SU-DHL-6 (cell line): ENCODE data around the gene PRLR.

Source experiments
- EZH2phosphoT487 ChIP-seq: fragments of 200-600 bp; sonication (generic), shearing (Covaris generic); conservative IDR thresholded peaks from 2 replicates; pipeline ENCODE4 v1.6.1; 2018; ENCODE audit warnings: mild to moderate bottlenecking, antibody characterized with exemption, low read length, moderate library complexity, mixed read lengths
- TF ChIP-seq, protein P1 (sequence below): fragments of 200-600 bp; sonication (generic); IDR thresholded peaks from one replicate; pipeline ENCODE4 v1.5.1; 2017; ENCODE audit warnings: antibody characterized with exemption, mild to moderate bottlenecking, low read length, moderate library complexity; ENCODE audit not compliant: insufficient read depth, poor library complexity, severe bottlenecking

DNA sequence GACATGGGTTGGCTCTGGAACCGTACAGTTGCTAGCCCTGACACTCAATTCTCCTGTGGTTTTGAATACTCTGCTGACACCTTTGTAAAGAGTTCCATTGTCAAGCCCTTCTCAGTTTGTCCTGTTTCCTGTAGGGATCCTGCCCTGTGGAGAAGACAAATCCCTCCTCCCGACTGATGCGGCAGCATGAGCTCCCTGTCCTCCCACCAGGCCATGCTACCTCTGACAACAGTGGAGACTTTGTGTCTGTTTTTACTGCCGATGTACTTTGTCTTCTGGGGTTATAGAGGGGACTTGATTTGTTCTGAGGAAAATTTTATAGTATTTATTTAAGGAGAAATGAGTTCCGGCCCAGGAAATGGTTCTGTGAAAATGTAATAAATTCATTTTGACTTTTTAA is 57.8 kb downstream of the PRLR start:
- TF ChIP-seq, protein P1, sequence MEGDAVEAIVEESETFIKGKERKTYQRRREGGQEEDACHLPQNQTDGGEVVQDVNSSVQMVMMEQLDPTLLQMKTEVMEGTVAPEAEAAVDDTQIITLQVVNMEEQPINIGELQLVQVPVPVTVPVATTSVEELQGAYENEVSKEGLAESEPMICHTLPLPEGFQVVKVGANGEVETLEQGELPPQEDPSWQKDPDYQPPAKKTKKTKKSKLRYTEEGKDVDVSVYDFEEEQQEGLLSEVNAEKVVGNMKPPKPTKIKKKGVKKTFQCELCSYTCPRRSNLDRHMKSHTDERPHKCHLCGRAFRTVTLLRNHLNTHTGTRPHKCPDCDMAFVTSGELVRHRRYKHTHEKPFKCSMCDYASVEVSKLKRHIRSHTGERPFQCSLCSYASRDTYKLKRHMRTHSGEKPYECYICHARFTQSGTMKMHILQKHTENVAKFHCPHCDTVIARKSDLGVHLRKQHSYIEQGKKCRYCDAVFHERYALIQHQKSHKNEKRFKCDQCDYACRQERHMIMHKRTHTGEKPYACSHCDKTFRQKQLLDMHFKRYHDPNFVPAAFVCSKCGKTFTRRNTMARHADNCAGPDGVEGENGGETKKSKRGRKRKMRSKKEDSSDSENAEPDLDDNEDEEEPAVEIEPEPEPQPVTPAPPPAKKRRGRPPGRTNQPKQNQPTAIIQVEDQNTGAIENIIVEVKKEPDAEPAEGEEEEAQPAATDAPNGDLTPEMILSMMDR, result no peak
- TF ChIP-seq EZH2phosphoT487, result no peak
